ENCODE measurements around the gene MAP2K1. TPM values are rescaled to one million over a fixed set of nuclear protein-coding genes. Genes with fewer than 3 reads are reported as not detected.

The MAP2K1 gene
- total RNA-seq, 4 donors from 2014 or later = 14.7 to 83.0 (median 40.0) TPM

DNA sequence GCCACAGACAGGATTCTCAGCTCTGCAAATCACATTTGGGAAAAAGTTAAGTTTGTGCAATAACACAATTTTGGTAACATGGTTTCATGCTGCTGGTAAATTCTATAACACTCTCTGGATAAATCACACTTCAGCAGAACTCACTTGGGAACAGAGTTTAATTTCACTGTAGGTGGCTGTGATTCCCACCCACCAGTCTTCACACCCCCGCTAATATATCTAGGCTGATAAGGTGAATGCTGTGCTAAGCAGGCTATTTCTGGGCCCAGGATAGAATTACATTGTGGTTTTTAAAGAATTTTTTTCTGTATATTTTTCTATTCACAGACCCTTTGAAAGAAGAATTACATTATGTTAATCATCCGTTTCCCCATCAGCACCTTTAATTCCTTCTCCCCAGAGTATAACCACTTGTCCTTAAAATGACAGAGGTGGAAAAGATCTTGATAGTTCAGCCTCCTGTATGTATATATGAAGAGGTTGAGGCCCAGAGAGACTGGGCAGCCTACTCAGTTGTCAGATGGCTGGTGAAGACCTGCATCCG is 22.9 kb downstream of the MAP2K1 start:
- Histone ChIP-seq H3K9me3 (no peaks in the 10 kb centered on the region), H3K4me1 (peaks cover 0 to 19% (median 3%) of the 10 kb centered on the region in 4 donors), H3K27ac (no peak overlapping the region), H3K36me3 (no peaks in the 10 kb centered on the region), H3K4me3 (no peak overlapping the region), H3K27me3 (no peaks in the 10 kb centered on the region)
- in situ Hi-C loops (cut with MboI; ENCODE audit: low pct_ligation_motif_present in 1 of 4, low pct_unique_long_range_greater_than_20kb in 1 of 4, low sequenced_read_pairs in 3 of 4) = no loop called here
- no peak for DNase-seq
- TF ChIP-seq, protein P1, sequence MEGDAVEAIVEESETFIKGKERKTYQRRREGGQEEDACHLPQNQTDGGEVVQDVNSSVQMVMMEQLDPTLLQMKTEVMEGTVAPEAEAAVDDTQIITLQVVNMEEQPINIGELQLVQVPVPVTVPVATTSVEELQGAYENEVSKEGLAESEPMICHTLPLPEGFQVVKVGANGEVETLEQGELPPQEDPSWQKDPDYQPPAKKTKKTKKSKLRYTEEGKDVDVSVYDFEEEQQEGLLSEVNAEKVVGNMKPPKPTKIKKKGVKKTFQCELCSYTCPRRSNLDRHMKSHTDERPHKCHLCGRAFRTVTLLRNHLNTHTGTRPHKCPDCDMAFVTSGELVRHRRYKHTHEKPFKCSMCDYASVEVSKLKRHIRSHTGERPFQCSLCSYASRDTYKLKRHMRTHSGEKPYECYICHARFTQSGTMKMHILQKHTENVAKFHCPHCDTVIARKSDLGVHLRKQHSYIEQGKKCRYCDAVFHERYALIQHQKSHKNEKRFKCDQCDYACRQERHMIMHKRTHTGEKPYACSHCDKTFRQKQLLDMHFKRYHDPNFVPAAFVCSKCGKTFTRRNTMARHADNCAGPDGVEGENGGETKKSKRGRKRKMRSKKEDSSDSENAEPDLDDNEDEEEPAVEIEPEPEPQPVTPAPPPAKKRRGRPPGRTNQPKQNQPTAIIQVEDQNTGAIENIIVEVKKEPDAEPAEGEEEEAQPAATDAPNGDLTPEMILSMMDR (IDR thresholded peaks at IDR 0.05) = no peak
- WGBS, 2 donors (ENCODE audit: low coverage in 1 of 2) = 57 to 90% methylated on average over 2 to 3 of the region's 3 CpGs
- intact Hi-C loops (cut with DNase I; ENCODE audit: low total_unique reads) = no loop called here

DNA sequence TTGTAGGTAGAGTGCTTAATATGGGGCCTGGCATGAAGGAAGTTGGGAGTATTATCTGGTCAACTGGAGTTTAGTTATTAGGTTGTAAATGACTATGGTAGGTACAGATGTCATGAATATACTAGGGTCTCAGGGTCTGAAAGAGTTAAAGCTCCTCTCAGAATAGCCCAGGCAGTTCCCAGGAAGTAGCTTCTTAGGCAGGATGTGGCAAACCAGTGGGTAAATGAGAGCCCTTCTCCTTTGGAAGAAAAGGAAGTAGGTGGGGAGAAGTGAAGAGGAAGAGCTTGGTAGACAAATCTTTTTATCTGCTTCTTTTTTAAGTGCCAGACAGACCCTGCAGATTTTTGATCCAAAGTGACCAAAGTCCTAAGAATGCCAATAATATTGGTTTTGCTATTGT is 24.5 kb downstream of the MAP2K1 start:
- TF ChIP-seq POLR2AphosphoS5 (IDR thresholded peaks at IDR 0.05) (no peak), POLR2A (IDR thresholded peaks at IDR 0.05) (no peak), EP300 (IDR thresholded peaks at IDR 0.05; ENCODE audit: low read depth) (no peak)
- TF ChIP-seq, protein P1 (IDR thresholded peaks at IDR 0.05) = no peak
- in situ Hi-C loops (cut with MboI; ENCODE audit: low pct_ligation_motif_present in 1 of 4, low pct_unique_long_range_greater_than_20kb in 1 of 4, low sequenced_read_pairs in 3 of 4) = no loop called here
- Histone ChIP-seq H3K4me3 (no peak overlapping the region), H3K27ac (no peak overlapping the region), H3K36me3 (no peaks in the 10 kb centered on the region), H3K27me3 (no peaks in the 10 kb centered on the region), H3K4me1 (peaks cover 0 to 19% (median 1%) of the 10 kb centered on the region in 4 donors), H3K9me3 (no peaks in the 10 kb centered on the region)
- DNase-seq = no peak
- intact Hi-C loops (cut with DNase I; ENCODE audit: low total_unique reads) = no loop called here

DNA sequence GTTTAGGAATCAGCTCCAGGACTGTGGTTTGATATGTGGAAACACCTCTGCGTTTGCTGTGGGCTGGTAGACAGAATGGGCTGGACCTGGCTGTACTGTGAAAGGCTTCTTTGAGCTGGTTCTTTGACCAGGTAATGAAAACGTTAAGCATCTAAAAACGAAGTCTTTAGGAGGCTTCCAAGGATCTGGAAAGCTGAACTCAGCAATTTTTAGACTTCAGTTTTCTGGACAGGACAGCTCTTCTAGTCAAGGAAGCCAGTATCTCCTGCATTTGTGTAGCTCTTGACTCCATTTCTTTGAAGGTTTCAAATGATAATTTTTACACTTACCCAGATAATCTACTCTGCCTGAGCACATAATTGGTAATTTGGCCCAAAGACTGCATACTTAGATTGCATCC is 25.5 kb downstream of the MAP2K1 start:
- 63 to 84% methylated on average over 1 to 3 of the region's 3 CpGs for WGBS, 2 donors (ENCODE audit: low coverage in 1 of 2)
- no peak overlapping the region for H3K4me3 ChIP-seq
- TF ChIP-seq EP300 (IDR thresholded peaks at IDR 0.05; ENCODE audit: low read depth) (no peak), POLR2A (IDR thresholded peaks at IDR 0.05) (no peak), POLR2AphosphoS5 (IDR thresholded peaks at IDR 0.05) (no peak)
- TF ChIP-seq, protein P1 (IDR thresholded peaks at IDR 0.05) = no peak
- H3K36me3 ChIP-seq = no peaks in the 10 kb centered on the region
- in situ Hi-C loops (cut with MboI; ENCODE audit: low pct_ligation_motif_present in 1 of 4, low pct_unique_long_range_greater_than_20kb in 1 of 4, low sequenced_read_pairs in 3 of 4) = no loop called here
- intact Hi-C loops (cut with DNase I; ENCODE audit: low total_unique reads) = no loop called here
- peaks cover 0 to 27% (median 6%) of the 10 kb centered on the region in 4 donors for H3K4me1 ChIP-seq
- no peaks in the 10 kb centered on the region for H3K9me3 ChIP-seq
- no peaks in the 10 kb centered on the region for H3K27me3 ChIP-seq
- no peak overlapping the region for H3K27ac ChIP-seq
- no peak for DNase-seq

DNA sequence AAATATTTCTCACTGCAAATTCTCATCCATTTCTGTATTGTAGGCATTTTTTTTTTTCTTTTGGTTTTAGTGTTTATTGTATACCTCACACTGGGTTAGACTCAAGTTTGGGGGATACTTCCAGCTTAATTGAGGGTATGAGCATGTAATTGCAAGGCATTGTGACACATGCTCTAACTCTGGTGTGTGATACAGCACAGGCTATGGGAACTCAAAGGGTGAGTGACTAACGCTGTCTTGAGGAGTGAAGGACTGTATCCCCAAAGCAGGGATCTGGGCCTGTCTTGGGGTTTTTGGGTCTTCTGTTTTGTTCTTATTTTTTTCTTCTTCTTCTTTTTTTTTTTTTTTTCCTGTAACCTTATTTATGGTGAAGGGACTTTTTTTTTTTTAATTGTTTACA is 26.9 kb downstream of the MAP2K1 start:
- TF ChIP-seq EP300 (IDR thresholded peaks at IDR 0.05; ENCODE audit: low read depth) = no peak
- TF ChIP-seq POLR2AphosphoS5 (IDR thresholded peaks at IDR 0.05) = no peak
- TF ChIP-seq, protein P1 (IDR thresholded peaks at IDR 0.05) = no peak
- TF ChIP-seq POLR2A (IDR thresholded peaks at IDR 0.05) = no peak
- Histone ChIP-seq H3K36me3 (no peaks in the 10 kb centered on the region), H3K4me3 (no peak overlapping the region), H3K27ac (no peak overlapping the region), H3K9me3 (no peaks in the 10 kb centered on the region), H3K27me3 (no peaks in the 10 kb centered on the region), H3K4me1 (peaks cover 0 to 37% (median 6%) of the 10 kb centered on the region in 4 donors)
- WGBS, 2 donors (ENCODE audit: low coverage in 1 of 2) = 86 to 95% methylated on average over 1 of the region's 1 CpG
- no peak for DNase-seq
- intact Hi-C loops (cut with DNase I; ENCODE audit: low total_unique reads) (no loop called here), in situ Hi-C loops (cut with MboI; ENCODE audit: low pct_ligation_motif_present in 1 of 4, low pct_unique_long_range_greater_than_20kb in 1 of 4, low sequenced_read_pairs in 3 of 4) (no loop called here)

Measured in transverse colon (tissue), 4 donors.